Gastrocnemius medialis (tissue), 4 donors: ENCODE measurements around the gene ZNF91. TPM values are rescaled to one million over a fixed set of nuclear protein-coding genes. Genes with fewer than 3 reads are reported as not detected.
A peak's percentile ranks its signal among the peaks of the same experiment; 100 is the strongest.
"Not testable (repeated sequence)": the region's sequence is repeated elsewhere in the genome, so short reads cannot be mapped to it uniquely, and the experiment has no call there.

Source experiments
- ATAC-seq, 2 donors: fragments of 150-250 bp; one replicate each; pipeline ENCODE4 v1.9.1; 2016
- DNase-seq, 2 donors: peaks; one replicate each; pipeline ENCODE4 v3.0.0-alpha.2; 2019
- H3K27ac ChIP-seq, 4 donors: fragments of 200-600 bp; sonication (generic); 1 replicate in 1 of 4; 2 replicates in 3 of 4; pipeline ENCODE4 v1.5.1; 2016 to 2018; ENCODE audit warnings: mild to moderate bottlenecking in 2 of 4, moderate library complexity in 1 of 4
- H3K27me3 ChIP-seq, 3 donors: fragments of 200-600 bp; sonication (generic) in 2 of 3; 1 replicate in 1 of 3; 2 replicates in 2 of 3; pipeline versions ENCODE4 v1.5.1 to v1.6.0; 2016 to 2019; ENCODE audit warnings: mild to moderate bottlenecking in 1 of 3, moderate library complexity in 1 of 3
- H3K36me3 ChIP-seq, 2 donors: fragments of 200-600 bp; sonication (generic) in 1 of 2; one replicate each; pipeline ENCODE4 v1.5.1; 2017 to 2018
- H3K4me1 ChIP-seq, 2 donors: fragments of 200-600 bp; sonication (generic) in 1 of 2; one replicate each; pipeline ENCODE4 v1.5.1; 2016 to 2017; ENCODE audit warnings: mild to moderate bottlenecking in 2 of 2
- H3K4me3 ChIP-seq, 4 donors: fragments of 200-600 bp; sonication (generic) in 3 of 4; 1 replicate in 1 of 4; 2 replicates in 3 of 4; pipeline ENCODE4 v1.5.1; 2016 to 2019; ENCODE audit warnings: mild to moderate bottlenecking in 2 of 4
- H3K9me3 ChIP-seq, 3 donors: fragments of 200-600 bp; sonication (generic) in 2 of 3; 1 replicate in 1 of 3; 2 replicates in 2 of 3; pipeline ENCODE4 v1.5.1; 2016 to 2019
- POLR2A ChIP-seq, 2 donors: fragments of 450-650 bp; IDR thresholded peaks; one replicate each; pipeline ENCODE4 v1.6.1; 2017; ENCODE audit warnings: antibody characterized with exemption in 2 of 2, mild to moderate bottlenecking in 2 of 2, moderate library complexity in 2 of 2
- in situ Hi-C, 4 donors: fragments of 200-750 bp; cut with MboI; loops; one replicate each; pipeline versions ENCODE4 v1.15.0 to v1.8.0; 2017; ENCODE audit warnings: low sequenced_read_pairs in 4 of 4
- intact Hi-C: fragments of 100-400 bp; cut with DNase I; formaldehyde crosslinking; loops from one replicate; pipeline ENCODE4 v1.15.1; 2023; ENCODE audit warnings: low total_unique reads
- total RNA-seq, 4 donors: library from RNA; depleted of rRNA; stranded (reverse); fragments of >200 nt; gene quantifications; one replicate each; pipeline versions ENCODE4 v1.1.0 to v1.2.3, GENCODE V29; 2016
- TF ChIP-seq, protein P1 (sequence below), 5 experiments: fragments of 450-650 bp in 3 of 5; fragments of 200-600 bp in 2 of 5; sonication (generic) in 2 of 5; IDR thresholded peaks in 4 of 5; conservative IDR thresholded peaks in 1 of 5; 1 replicate in 4 of 5; 2 replicates in 1 of 5; pipeline ENCODE4 v1.5.1; 2016 to 2019; ENCODE audit warnings: antibody characterized with exemption in 5 of 5, mild to moderate bottlenecking in 3 of 5, moderate library complexity in 3 of 5

The ZNF91 gene
- total RNA-seq, 4 donors from 2014 or later = 44.3 to 71.1 (median 59.0) TPM

DNA sequence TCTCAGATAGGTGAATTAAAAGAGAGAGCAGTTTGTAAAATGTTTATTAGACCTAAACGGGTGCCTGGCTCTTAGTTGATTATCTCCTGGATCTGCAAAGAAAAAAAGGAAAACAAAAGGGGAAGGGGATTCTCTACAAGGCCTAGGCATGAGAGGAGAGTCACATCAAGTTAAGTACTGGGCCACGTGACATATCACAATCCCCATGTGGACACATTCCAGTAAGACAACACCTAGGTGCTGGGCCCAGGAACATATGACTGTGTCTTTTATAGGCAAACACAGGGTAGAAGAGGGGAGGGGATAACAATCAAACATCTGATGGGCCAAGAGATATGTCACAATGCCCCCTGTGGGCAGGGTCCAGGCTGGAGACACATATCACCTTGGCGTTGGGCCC lies 4.2 kb upstream of the ZNF91 start:
- H3K4me1 ChIP-seq = peaks cover 3 to 7% of the 10 kb centered on the region in 2 donors
- DNase-seq (no peak), ATAC-seq (no peak)
- H3K27me3 ChIP-seq = no peaks in the 10 kb centered on the region
- no peaks in the 10 kb centered on the region for H3K9me3 ChIP-seq
- in situ Hi-C loops (loop anchor here in 1 of 4 donors (25.0 kb wide), 1 partner anchor 137 kb away; the partner anchor contains the start of gene ZNF724), intact Hi-C loops (no loop called here)
- no peaks in the 10 kb centered on the region for H3K36me3 ChIP-seq
- no peak overlapping the region for H3K4me3 ChIP-seq
- H3K27ac ChIP-seq = no peak overlapping the region
- TF ChIP-seq, protein P1, sequence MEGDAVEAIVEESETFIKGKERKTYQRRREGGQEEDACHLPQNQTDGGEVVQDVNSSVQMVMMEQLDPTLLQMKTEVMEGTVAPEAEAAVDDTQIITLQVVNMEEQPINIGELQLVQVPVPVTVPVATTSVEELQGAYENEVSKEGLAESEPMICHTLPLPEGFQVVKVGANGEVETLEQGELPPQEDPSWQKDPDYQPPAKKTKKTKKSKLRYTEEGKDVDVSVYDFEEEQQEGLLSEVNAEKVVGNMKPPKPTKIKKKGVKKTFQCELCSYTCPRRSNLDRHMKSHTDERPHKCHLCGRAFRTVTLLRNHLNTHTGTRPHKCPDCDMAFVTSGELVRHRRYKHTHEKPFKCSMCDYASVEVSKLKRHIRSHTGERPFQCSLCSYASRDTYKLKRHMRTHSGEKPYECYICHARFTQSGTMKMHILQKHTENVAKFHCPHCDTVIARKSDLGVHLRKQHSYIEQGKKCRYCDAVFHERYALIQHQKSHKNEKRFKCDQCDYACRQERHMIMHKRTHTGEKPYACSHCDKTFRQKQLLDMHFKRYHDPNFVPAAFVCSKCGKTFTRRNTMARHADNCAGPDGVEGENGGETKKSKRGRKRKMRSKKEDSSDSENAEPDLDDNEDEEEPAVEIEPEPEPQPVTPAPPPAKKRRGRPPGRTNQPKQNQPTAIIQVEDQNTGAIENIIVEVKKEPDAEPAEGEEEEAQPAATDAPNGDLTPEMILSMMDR (IDR thresholded peaks at IDR 0.05 in 4 of 5, conservative IDR thresholded peaks at IDR 0.05 in 1 of 5) = no peak
- no peak for TF ChIP-seq POLR2A (IDR thresholded peaks at IDR 0.05)

DNA sequence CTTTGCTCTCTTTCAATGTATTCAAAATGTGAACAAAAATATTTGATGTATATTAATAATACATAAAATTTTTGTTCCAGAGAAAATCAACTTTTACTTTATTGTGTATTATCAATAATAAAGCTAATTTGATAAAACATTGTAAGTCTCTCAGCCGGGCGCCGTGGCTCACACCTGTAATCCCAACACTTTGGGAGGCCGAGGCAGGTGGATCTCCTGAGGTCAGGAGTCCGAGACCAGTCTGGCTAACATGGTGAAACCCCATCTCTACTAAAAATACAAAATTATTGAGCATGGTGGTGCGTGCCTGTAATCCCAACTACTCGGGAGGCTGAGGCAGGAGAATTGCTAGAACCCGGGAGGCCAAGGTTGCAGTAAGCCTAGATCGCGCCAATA lies 449 bp upstream of the ZNF91 start:
- H3K27me3 ChIP-seq, H3K36me3 ChIP-seq, H3K9me3 ChIP-seq, ATAC-seq, DNase-seq: not testable (repeated sequence)
- H3K27ac ChIP-seq = peak overlapping the region; percentile 88 to 98 (median 94)
- peak overlapping the region; percentile 70 to 94 (median 86) for H3K4me3 ChIP-seq
- in situ Hi-C loops (loop anchor here in 1 of 4 donors (25.0 kb wide), 1 partner anchor 133 kb away; the partner anchor contains the start of gene ZNF724), intact Hi-C loops (loop anchor here (2.0 kb wide), 2 partner anchors 123 to 291 kb away; partner anchors contain the start of gene ZNF675)
- H3K4me1 ChIP-seq = peaks cover 33% of the 10 kb centered on the region in 2 donors

DNA sequence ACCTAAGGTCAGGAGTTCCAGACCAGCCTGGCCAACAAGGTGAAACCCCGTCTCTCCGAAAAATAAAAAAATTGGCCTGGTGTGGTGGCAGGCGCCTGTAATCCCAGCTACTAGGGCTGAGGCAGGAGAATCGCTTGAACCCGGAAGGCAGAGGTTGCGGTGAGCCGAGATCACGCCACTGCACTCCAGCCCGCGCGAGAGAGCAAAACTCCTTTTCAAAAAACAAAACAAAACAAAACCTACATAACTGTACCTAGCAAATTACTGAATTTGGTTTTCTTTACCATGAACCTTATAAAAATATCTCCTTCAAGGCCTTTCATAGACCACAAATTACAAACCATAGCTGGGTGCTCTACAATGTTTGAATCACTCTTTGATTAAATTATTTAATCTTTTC lies 760 bp downstream of the ZNF91 start:
- peaks cover 33% of the 10 kb centered on the region in 2 donors for H3K4me1 ChIP-seq
- H3K27me3 ChIP-seq = no peaks in the 10 kb centered on the region
- in situ Hi-C loops (loop anchor here in 1 of 4 donors (25.0 kb wide), 1 partner anchor 132 kb away; the partner anchor contains the start of gene ZNF724), intact Hi-C loops (loop anchor here (2.0 kb wide), 2 partner anchors 122 to 292 kb away; partner anchors contain the start of gene ZNF675)
- no peaks in the 10 kb centered on the region for H3K36me3 ChIP-seq
- no peak for TF ChIP-seq POLR2A (IDR thresholded peaks at IDR 0.05)
- TF ChIP-seq, protein P1 (IDR thresholded peaks at IDR 0.05 in 4 of 5, conservative IDR thresholded peaks at IDR 0.05 in 1 of 5) = no peak
- ATAC-seq (peak in 1 of 2 donors; percentile 34), DNase-seq (peak in 1 of 2 donors; percentile 26)
- no peaks in the 10 kb centered on the region for H3K9me3 ChIP-seq
- peak overlapping the region; percentile 70 to 94 (median 86) for H3K4me3 ChIP-seq
- H3K27ac ChIP-seq = peak overlapping the region; percentile 88 to 98 (median 94)

DNA sequence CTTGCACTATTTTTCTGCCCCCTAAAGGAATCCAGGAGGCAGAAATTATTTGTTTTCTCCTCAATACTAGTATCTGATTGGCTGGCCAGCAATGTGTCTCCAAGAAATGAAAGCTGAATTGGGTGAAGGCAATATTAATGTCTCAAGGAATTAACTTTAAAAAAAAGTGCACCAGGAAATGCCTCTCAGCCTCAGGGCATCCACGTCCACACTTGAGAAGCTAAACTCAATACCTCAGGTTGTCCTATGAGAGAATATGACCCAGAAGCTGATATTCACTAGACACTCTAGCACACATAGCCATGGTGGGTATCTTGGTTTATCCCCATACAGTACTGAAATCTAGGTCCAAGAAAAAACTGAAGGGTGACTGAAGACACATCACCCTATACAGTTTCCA lies 2.1 kb downstream of the ZNF91 start:
- Histone ChIP-seq H3K4me1 (peaks cover 33% of the 10 kb centered on the region in 2 donors), H3K9me3 (no peaks in the 10 kb centered on the region), H3K36me3 (no peaks in the 10 kb centered on the region), H3K27ac (peak overlapping the region in 1 of 4 donors; percentile 97), H3K4me3 (no peak overlapping the region), H3K27me3 (no peaks in the 10 kb centered on the region)
- intact Hi-C loops (no loop called here), in situ Hi-C loops (loop anchor here in 1 of 4 donors (25.0 kb wide), 1 partner anchor 131 kb away; the partner anchor contains the start of gene ZNF724)
- DNase-seq = no peak
- TF ChIP-seq, protein P1 (IDR thresholded peaks at IDR 0.05 in 4 of 5, conservative IDR thresholded peaks at IDR 0.05 in 1 of 5) = no peak
- no peak for TF ChIP-seq POLR2A (IDR thresholded peaks at IDR 0.05)
- ATAC-seq = no peak

DNA sequence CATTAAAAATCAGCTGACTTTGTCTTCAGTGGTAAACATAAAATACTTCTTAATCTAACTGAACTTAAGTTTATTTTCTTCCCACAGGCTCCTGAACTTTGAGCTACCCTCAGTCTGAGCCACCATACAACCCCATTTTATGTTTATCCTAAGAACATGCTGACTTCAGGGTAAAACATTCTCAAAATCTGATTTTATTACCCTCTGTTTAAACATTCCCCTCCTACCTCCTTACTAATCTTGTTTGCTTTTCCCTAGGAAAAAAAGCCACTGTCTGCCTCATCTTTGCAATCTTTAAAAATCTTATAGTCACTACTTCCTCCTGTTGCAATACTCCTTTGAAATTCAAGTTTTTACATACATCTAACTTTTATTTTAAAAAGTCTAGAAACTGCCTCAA lies 4.0 kb downstream of the ZNF91 start:
- DNase-seq (no peak), ATAC-seq (no peak)
- Histone ChIP-seq H3K4me3 (no peak overlapping the region), H3K27me3 (no peaks in the 10 kb centered on the region), H3K36me3 (peaks cover 0 to 12% of the 10 kb centered on the region in 2 donors), H3K27ac (no peak overlapping the region), H3K9me3 (no peaks in the 10 kb centered on the region), H3K4me1 (peaks cover 33% of the 10 kb centered on the region in 2 donors)
- intact Hi-C loops = no loop called here
- no peak for TF ChIP-seq POLR2A (IDR thresholded peaks at IDR 0.05)
- TF ChIP-seq, protein P1 (IDR thresholded peaks at IDR 0.05 in 4 of 5, conservative IDR thresholded peaks at IDR 0.05 in 1 of 5) = no peak
- in situ Hi-C loops = loop anchor here in 1 of 4 donors (25.0 kb wide), 1 partner anchor 129 kb away; the partner anchor contains the start of gene ZNF724
